Fibroblast of the aortic adventitia (primary cell): ENCODE measurements around the gene FARP2. TPM values are rescaled to one million over a fixed set of nuclear protein-coding genes. Genes with fewer than 3 reads are reported as not detected.

Experiments
- DNase-seq: peaks from one replicate; pipeline ENCODE4 v3.0.0-alpha.2; 2010; ENCODE audit warnings: low read depth
- H3K4me3 ChIP-seq: 2 replicates; pipeline ENCODE4 v1.5.1; 2011; ENCODE audit warnings: low read depth, mild to moderate bottlenecking, control low read depth, low read length, moderate library complexity
- total RNA-seq: library from RNA; depleted of rRNA; stranded (reverse); fragments of >200 nt; gene quantifications from 2 replicates; pipeline ENCODE4 v1.2.3, GENCODE V29; 2012; ENCODE audit warnings: low replicate concordance
- TF ChIP-seq, protein P1 (sequence below): IDR thresholded peaks from 2 replicates; pipeline ENCODE4 v1.5.1; 2011; ENCODE audit warnings: mild to moderate bottlenecking, low read length, control low read depth, inconsistent platforms; ENCODE audit not compliant: insufficient read depth

The FARP2 gene
- total RNA-seq, 1 donor = 41.0 TPM

DNA sequence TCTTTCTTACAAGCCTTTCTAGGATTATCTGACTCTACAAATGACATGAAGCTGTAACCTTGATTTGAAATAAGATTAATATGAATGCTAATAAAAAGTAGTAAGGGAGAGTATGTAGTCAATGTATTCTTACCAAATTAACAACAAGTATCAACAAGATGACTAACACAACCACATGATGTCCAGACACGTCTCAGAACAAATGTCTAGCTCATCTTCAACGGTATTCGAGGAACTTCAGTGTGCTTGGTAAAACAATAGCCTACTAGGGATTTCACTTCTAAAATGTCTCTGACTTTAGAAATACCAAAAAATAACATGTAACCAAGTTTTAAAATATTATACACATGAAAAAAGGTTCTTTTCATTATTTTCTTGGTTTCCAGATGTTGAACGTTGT, 44.0 kb upstream of the FARP2 start:
- H3K4me3 ChIP-seq = no peak overlapping the region
- TF ChIP-seq, protein P1, sequence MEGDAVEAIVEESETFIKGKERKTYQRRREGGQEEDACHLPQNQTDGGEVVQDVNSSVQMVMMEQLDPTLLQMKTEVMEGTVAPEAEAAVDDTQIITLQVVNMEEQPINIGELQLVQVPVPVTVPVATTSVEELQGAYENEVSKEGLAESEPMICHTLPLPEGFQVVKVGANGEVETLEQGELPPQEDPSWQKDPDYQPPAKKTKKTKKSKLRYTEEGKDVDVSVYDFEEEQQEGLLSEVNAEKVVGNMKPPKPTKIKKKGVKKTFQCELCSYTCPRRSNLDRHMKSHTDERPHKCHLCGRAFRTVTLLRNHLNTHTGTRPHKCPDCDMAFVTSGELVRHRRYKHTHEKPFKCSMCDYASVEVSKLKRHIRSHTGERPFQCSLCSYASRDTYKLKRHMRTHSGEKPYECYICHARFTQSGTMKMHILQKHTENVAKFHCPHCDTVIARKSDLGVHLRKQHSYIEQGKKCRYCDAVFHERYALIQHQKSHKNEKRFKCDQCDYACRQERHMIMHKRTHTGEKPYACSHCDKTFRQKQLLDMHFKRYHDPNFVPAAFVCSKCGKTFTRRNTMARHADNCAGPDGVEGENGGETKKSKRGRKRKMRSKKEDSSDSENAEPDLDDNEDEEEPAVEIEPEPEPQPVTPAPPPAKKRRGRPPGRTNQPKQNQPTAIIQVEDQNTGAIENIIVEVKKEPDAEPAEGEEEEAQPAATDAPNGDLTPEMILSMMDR = no peak
- no peak for DNase-seq

- DNase-seq = no peak
- H3K4me3 ChIP-seq = peak overlapping the region; percentile 98
These were observed 42.5 kb upstream of the FARP2 start for GRCh38 chr2:241313543-241314095.

DNA sequence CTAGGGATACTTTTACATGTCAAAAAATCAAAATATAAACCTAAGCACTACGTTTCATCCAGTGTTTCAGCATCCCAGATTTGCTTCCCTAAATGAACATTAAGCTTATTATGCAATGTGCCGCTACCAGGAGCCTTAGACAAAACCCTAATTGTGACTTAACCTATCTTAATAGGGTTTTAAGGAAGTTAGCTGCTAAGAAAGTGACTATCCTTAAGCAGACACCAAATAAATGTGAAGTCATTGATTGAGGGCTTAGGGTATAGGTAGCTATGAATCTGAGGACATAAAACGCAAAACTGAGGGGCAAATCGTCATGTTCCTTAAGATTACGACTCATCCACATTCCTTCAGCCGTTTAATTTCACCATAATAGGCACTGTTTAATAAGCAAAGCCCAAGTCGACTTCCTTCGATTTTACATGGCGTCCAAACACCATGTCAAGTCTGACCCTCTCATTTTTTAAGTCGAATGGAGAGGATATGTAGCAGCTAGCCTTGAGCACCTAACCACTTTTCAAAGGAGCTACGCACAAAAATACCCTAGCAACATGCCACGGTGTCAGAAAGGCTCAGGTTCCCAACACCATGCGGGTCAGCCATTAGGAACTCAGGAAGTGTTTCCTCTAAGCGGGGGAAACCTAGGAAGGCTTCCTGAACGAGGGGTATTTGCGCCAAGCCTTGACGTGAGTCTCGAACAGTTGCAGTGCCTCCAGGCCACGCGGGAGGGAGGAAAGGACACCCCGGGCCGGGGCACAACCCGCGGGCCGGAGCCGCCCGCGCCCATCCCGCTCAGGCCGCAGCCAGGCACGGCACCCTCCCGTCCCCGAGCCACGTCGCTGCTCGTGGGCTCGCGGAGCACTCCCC, 41.6 kb upstream of the FARP2 start:
- H3K4me3 ChIP-seq = peak overlapping the region; percentile 98
- DNase-seq = peak; percentile 56
- TF ChIP-seq, protein P1 = no peak

More at GRCh38 chr2:241313543-241314095, 42.5 kb upstream of the FARP2 start:
- TF ChIP-seq, protein P1 = no peak

GRCh38 chr2:241315093-241315878, 40.8 kb upstream of the FARP2 start, which contains the start of gene HDLBP:
Gene HDLBP (minus strand): TSS chr2:241315672. CDS start chr2:241266869, 48,803 bp downstream.
- peak within 1 kb of the TSS; percentile 98 for H3K4me3 ChIP-seq
- TF ChIP-seq, protein P1 = no peak

DNA sequence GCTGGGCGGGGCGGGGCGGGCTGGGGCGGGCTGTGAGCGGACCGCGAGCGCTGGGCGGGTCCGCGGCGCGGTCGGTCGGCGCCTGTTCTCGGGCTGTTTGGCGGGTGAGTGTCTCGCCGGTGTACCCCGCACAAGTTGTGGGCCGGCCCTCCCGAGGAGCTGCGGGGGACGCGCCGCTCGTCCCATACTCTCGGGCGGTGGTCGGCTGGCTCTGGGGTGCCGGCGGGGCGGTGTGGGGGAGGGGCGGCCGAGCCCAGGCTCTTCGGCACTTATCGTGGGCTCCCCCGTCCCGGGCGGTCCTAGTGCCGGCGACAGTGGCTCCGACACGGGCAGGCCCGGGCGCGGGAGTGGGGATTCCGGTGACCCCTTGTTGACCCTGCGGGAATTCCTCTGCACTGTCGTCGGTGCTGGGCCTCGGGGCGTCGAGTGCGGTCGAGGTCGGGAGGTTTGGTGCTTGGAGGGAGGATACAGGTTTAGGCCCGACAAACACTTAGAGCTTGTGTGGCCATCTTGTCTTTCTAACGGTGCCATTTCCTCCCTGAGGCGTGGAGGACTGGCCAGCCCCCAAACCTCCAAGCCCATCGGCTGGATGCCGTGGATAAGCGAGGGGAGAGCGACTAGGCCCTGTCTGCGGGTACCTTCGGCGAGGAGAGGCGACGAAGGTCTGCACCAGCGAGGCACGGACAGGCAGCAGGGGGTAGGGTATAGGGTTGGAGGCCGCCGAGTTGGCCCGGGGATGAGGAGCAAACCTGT, 40.0 kb upstream of the FARP2 start, which contains the start of gene SEPTIN2:
Gene SEPTIN2, plus strand, starts transcription at position 47 of the 753 bp plus-strand sequence. CDS start 8,308 bp downstream, outside the sequence.
- TF ChIP-seq, protein P1 = no peak
- H3K4me3 ChIP-seq = peak within 1 kb of the TSS; percentile 98
- peak; percentile 60 for DNase-seq

More at GRCh38 chr2:241315093-241315878, 40.8 kb upstream of the FARP2 start, which contains the start of gene HDLBP:
- DNase-seq = peak; percentile 99

DNA sequence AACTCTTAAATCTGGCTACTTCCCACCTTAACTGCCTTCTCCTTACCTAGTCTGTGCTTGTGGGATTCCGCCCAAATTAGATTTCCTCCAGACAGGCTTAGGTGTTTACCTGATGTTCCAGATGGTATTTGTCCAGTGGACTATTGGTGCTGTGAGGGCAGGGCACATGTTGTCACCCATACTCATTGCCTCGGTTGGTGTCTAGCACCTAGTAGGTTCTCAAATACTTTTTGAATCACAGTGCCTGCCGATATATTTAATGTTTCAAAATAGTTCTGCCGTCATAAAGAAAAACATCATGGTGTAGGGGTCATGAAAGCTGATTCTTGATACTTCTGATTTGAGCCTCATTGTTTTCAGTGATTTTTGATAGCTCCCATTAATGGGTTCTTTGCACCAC, 39.3 kb upstream of the FARP2 start:
- TF ChIP-seq, protein P1 = no peak
- no peak for DNase-seq
- H3K4me3 ChIP-seq = peak overlapping the region; percentile 91
